NOMO-1 treated with dmso at 0.1 percent for 144 hours (cell line): ENCODE measurements around the gene CPNE5.
"Not testable (repeated sequence)": the region's sequence is repeated elsewhere in the genome, so short reads cannot be mapped to it uniquely, and the experiment has no call there.

Source experiments
- DNase-seq: peaks from one replicate; lab custom pipeline; 2025; ENCODE audit not compliant: unreplicated experiment; lab: John Stamatoyannopoulos, UW

The CPNE5 gene

DNA sequence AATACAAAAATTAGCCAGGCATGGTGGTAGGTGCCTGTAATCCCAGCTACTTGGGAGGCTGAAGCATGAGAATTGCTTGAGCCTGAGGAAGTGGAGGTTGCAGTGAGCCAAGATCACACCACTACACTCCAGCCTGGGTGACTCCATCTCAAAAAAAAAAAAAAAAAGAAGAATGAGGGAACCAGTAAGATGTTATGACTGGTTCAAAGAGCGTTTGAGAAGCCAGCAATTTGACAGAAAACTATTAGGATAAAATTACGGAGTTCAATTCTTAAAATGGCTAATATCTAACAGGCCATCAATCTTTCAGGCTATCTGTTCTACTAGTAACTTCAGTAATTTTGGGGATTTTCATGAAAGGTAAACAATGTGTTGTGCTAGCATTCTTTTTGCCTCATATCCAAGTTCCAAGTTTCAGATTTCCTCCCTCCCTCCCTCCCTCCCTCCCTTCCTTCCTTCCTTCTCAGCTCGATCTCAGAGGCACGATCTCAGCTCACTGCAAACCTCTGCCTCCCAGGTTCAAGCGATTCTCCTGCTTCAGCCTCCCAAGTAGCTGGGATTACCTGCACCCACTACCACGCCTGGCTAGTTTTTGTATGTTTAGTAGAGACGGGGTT is 134.2 kb downstream of the CPNE5 start:
- DNase-seq: not testable (repeated sequence)

DNA sequence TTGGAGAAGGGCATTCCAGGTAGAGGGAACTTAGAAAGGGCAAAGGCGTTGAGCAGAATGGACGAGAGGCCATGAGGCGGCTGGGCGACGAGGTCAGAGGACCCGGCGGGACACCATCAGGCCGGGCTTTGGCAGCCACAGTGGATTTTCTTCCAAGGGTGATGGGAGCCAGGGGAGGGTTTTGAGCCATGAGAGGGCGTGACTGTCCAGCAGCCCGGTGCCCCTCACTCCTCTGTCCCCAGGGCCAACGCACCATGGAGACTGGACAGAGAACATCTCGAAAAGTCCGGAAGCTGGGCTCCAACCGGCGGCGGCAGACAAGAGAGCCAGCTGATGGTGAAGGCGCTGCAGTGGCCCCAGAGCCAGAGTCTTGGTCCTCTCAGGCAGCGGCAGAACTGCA is 135.3 kb downstream of the CPNE5 start:
- no peak for DNase-seq

- DNase-seq: no peak
Observed at GRCh38 chr6:36703081-36703606, 136.1 kb downstream of the CPNE5 start.

GRCh38 chr6:36702656-36703055 is 136.6 kb downstream of the CPNE5 start:
- no peak for DNase-seq

DNA sequence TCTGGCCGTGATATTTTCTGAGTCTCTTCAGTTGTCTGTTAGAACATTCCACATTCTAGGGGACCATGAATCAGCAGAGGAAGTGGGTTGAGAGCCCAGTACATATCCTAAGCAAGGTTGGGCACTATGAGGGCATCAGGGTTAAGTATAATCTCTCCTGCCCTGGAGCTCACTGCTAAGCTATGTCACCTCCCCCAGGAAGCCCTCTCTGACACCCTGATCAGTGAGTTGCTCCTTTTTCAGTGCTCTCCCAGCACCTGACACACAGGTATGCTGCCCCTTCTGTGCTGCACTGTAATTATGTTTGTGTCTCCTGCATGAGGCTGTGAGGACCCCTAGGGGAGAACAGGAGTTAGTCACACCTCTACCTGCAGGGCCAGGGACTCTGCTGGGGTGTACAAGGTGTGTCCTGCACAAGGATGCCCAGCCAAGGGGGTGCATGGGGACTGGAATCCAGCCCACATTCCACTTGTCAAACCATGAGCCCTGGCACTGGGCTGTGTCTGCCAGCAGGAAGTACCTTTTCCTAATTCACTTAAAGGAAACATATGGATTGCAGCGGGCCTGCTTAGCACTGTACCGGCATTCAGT is 137.7 kb downstream of the CPNE5 start:
- DNase-seq: no peak

DNA sequence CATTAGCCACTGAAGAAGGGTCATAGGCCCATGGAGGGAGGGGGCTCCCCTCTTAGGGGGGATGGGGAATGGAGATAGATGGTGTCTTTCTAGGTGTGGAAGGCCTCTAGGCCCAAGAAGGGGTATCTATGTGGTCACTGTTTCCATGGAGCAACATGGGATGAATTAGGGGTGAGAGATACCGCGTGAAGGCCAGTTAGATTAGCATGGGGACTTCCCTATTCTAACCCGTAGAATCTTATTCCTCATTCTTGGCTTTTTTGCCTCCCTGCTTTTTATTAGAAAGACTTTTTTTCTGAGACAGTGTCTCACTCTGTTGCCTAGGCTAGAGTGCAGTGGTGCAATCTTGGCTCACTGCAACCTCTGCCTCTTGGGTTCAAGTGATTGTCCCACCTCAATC is 138.4 kb downstream of the CPNE5 start:
- peak; percentile 7 for DNase-seq

- DNase-seq: no peak
Observed at GRCh38 chr6:36700071-36700812, 139.0 kb downstream of the CPNE5 start.

- no peak for DNase-seq
Observed at GRCh38 chr6:36699348-36699747, 139.9 kb downstream of the CPNE5 start.

GRCh38 chr6:36698871-36699271 is 140.4 kb downstream of the CPNE5 start:
- no peak for DNase-seq

GRCh38 chr6:36698196-36698595 is 141.0 kb downstream of the CPNE5 start:
- DNase-seq: no peak

DNA sequence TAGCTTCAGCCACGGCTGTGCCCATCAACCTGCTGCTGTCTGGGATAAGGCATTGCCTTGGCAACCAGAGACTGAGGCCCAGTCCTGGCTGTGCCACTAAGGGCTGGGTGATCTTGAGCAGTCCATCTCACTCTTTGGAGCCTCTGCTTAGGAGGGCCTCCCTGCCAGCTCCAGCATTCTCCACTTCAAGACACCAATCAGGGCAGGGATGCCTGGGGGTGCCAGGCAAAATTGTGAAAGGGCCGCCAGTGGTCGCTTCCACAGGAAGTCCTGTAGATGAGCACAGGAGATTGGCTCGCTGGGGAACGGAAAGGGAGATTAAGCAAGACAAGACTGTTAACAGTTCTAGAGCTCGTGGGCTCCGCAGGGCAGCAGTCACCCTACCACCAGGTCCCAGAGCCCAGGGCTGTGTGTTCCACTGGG is 141.8 kb downstream of the CPNE5 start, which contains the start of gene RAB44:
TSS of gene RAB44 (plus strand) at position 346 of the 423 bp plus-strand sequence. CDS start 6,410 bp downstream, outside the sequence.
- peak; percentile 84 for DNase-seq

- no peak for DNase-seq
Observed at GRCh38 chr6:36695414-36695813, 143.8 kb downstream of the CPNE5 start.

DNA sequence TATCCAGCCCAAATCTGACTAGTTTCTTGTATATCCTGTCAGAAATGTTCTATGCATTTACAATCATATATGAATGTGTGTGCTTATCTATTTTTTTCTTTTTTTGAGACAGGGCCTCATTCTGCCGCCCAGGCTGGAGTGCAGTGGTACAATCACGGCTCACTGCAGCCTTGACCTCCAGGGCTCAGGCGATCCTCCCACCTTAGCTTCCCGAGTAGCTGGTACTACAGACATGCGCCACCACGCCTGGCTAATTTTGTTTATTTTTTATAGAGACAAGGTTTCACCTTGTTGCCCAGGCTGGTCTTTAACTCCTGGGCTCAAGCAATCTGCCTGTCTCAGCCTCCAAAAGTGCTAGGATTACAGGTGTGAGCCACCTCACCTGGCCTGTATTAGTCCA is 144.6 kb downstream of the CPNE5 start:
- DNase-seq: no peak

GRCh38 chr6:36692861-36693702 is 146.2 kb downstream of the CPNE5 start:
- DNase-seq: no peak

DNA sequence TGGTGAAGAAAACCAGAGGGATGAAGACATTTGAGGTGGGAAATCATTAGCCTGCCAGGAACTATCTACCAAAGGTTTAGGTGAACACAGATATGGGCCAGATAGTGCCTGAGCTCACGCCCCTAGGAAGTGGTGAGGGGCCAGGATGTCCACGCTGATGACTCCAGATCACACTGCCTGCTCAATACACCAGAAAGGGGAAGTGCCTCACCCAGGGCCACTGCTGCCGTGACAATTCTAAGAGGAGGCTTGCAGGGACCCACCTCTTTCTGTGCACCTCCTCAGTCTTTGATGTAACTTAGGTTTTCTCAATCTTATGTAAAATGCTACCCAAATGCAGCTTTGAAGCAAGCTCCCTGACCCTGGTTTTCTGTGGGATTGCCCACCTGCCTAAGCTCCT is 147.0 kb downstream of the CPNE5 start:
- peak; percentile 83 for DNase-seq

DNA sequence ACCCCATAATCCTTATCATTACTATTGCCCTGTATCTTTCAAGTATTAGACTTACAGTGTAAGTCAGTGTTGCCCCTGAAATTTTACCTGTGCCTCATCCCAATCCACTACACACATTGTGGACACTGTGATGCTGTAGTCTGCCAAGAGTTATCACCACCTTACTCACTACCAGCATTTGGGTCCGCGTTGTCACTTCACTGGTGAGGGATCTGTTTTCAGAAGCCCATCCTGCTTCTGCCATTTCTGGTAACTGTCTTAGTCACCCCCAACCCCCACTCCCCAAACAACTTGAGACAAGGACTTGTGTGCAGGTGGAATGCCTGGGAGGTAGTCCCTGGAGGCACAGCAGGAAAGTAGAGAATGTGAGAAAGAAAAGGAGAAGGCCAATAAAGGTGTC is 147.6 kb downstream of the CPNE5 start:
- no peak for DNase-seq

DNA sequence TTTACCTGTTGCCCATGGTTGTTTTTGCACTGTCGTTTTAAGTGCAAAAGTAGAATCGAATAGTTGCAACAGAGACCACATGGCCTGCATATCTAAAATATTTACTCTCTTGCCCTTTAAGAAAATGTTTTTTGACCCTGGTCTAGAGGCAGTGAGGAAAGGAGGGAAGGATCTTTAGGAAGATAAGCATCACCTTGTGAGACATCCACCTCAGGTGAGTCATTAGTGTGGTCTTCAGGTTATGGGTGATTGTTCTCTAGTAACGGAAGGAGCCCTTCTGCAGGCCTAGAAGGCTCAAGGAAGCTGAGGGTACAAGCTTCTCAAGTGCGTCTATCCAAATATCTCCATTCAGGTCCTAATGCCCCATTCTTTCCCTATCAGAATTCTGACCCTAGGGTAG is 148.2 kb downstream of the CPNE5 start:
- no peak for DNase-seq
